NCI-H128 (cell line): ENCODE results near the gene CD300LG.
"Not testable (repeated sequence)": the region's sequence is repeated elsewhere in the genome, so short reads cannot be mapped to it uniquely, and the experiment has no call there.

Experiments
- DNase-seq: peaks from one replicate; lab custom pipeline; 2025; ENCODE audit not compliant: unreplicated experiment; lab: John Stamatoyannopoulos, UW

The CD300LG gene

GRCh38 chr17:43877451-43878155, 30.6 kb downstream of the CD300LG start:
- no peak for DNase-seq

GRCh38 chr17:43878260-43879175, 31.5 kb downstream of the CD300LG start:
- peak; percentile 15 for DNase-seq

- DNase-seq = no peak
These were observed 32.9 kb downstream of the CD300LG start for GRCh38 chr17:43879723-43880419.

GRCh38 chr17:43880420-43880991, 33.5 kb downstream of the CD300LG start:
- DNase-seq = no peak

- no peak for DNase-seq
These were observed 34.2 kb downstream of the CD300LG start for GRCh38 chr17:43881181-43881580.

- no peak for DNase-seq
These were observed 35.0 kb downstream of the CD300LG start for GRCh38 chr17:43881758-43882505.

- no peak for DNase-seq
These were observed 35.9 kb downstream of the CD300LG start for GRCh38 chr17:43882761-43883415.

- DNase-seq = no peak
These were observed 41.6 kb downstream of the CD300LG start for GRCh38 chr17:43888548-43888947.

- no peak for DNase-seq
These were observed 43.3 kb downstream of the CD300LG start for GRCh38 chr17:43890240-43890639.

GRCh38 chr17:43891851-43892646, 45.1 kb downstream of the CD300LG start:
- no peak for DNase-seq

- DNase-seq = no peak
These were observed 45.6 kb downstream of the CD300LG start for GRCh38 chr17:43892647-43892952.

- not testable (repeated sequence) for DNase-seq
These were observed 47.5 kb downstream of the CD300LG start for GRCh38 chr17:43894494-43894893.

- no peak for DNase-seq
These were observed 50.9 kb downstream of the CD300LG start for GRCh38 chr17:43897831-43898230.

GRCh38 chr17:43898446-43898845, 51.5 kb downstream of the CD300LG start:
- no peak for DNase-seq

GRCh38 chr17:43900183-43900857, 53.3 kb downstream of the CD300LG start:
- peak; percentile 64 for DNase-seq

GRCh38 chr17:43900858-43901754, 54.1 kb downstream of the CD300LG start:
- no peak for DNase-seq

- DNase-seq = no peak
These were observed 55.0 kb downstream of the CD300LG start for GRCh38 chr17:43901861-43902589.
